ENCODE data around the gene ZNF362. TPM values are rescaled to one million over a fixed set of nuclear protein-coding genes. Genes with fewer than 3 reads are reported as not detected.

ZNF362 gene
- total RNA-seq, 1 experiment from 2014 or later, result 29.5 TPM

DNA sequence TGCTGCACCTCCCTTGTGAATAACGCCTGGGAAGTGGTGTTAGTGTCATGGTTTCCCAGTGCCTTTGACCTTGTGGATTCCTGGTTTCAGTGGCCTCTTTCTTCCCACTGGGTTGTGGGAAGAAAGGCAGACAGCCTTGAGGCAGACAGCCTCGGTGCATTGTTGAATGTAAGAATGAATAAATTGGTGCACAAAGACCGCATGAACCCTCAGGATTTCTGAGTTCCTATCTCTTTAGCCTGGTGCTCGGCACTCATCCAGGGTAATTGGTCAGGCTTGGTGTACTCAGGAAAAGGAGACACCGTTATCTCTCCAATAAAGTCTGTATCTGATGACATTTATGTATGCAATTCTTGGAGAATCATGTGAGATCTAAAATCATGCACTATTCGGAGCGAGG lies 5.1 kb downstream of the ZNF362 start:
- no TSS peak for BruUV-seq (replicated peaks)
- no peak overlapping the region for H3K27ac Mint-ChIP-seq (ENCODE audit: unreplicated experiment)
- intact Hi-C loops (cut with micrococcal nuclease; ENCODE audit: unreplicated experiment), result no loop called here
- no peak overlapping the region for H3K4me3 Mint-ChIP-seq (ENCODE audit: low read depth, unreplicated experiment)
- TF ChIP-seq, protein P1, sequence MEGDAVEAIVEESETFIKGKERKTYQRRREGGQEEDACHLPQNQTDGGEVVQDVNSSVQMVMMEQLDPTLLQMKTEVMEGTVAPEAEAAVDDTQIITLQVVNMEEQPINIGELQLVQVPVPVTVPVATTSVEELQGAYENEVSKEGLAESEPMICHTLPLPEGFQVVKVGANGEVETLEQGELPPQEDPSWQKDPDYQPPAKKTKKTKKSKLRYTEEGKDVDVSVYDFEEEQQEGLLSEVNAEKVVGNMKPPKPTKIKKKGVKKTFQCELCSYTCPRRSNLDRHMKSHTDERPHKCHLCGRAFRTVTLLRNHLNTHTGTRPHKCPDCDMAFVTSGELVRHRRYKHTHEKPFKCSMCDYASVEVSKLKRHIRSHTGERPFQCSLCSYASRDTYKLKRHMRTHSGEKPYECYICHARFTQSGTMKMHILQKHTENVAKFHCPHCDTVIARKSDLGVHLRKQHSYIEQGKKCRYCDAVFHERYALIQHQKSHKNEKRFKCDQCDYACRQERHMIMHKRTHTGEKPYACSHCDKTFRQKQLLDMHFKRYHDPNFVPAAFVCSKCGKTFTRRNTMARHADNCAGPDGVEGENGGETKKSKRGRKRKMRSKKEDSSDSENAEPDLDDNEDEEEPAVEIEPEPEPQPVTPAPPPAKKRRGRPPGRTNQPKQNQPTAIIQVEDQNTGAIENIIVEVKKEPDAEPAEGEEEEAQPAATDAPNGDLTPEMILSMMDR (IDR thresholded peaks at IDR 0.05; ENCODE audit: unreplicated experiment), result no peak
- H3K36me3 Mint-ChIP-seq (ENCODE audit: insufficient read depth, unreplicated experiment), result peaks cover 15% of the 10 kb centered on the region
- H3K27me3 Mint-ChIP-seq (ENCODE audit: unreplicated experiment), result no peaks in the 10 kb centered on the region
- peaks cover 17% of the 10 kb centered on the region for H3K4me1 Mint-ChIP-seq (ENCODE audit: low read depth, unreplicated experiment)
- no peak for DNase-seq
- H3K9me3 Mint-ChIP-seq (ENCODE audit: low read depth, unreplicated experiment), result no peaks in the 10 kb centered on the region
- CTCF ChIA-PET, result no interaction called here

DNA sequence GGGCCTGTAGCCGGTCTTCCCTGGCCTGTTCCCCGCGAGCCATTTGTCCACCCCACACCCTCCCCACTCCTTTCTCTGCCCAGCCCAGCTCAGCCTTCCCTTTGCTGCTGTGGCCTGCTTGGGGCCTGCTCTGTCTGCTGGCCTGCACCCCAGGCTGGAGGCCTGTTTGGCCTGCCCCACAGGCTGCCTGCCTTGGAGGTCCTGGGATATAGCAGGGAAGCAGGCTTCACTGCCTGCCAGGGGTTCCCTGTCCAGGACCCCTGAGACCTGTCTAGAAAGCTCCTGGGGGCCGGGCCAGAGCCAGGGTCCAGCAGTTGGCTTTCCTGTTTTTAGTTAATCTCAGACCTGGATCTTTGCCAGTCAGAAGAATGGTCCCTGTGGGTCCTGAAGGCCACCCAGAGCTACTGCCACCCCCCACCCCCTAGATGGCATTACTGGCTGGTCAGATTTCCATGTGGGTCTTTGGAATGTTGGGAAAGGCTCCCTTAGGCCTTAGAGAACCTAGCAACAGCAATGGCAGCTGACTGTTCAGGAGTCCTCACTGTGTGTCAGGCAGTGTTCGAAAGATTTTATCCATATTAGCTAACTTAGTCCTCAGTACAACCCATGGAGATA lies 7.7 kb downstream of the ZNF362 start:
- intact Hi-C loops (cut with micrococcal nuclease; ENCODE audit: unreplicated experiment), result no loop called here
- H3K27me3 Mint-ChIP-seq (ENCODE audit: unreplicated experiment), result no peaks in the 10 kb centered on the region
- H3K36me3 Mint-ChIP-seq (ENCODE audit: insufficient read depth, unreplicated experiment), result no peaks in the 10 kb centered on the region
- CTCF ChIA-PET, result interaction anchor here (1.7 kb wide), 1 partner anchor 32 kb away, joined by 3 read pairs; no protein-coding TSS in a partner anchor
- no peak overlapping the region for H3K4me3 Mint-ChIP-seq (ENCODE audit: low read depth, unreplicated experiment)
- no peak for DNase-seq
- TF ChIP-seq, protein P1 (IDR thresholded peaks at IDR 0.05; ENCODE audit: unreplicated experiment), result no peak
- no peak overlapping the region for H3K27ac Mint-ChIP-seq (ENCODE audit: unreplicated experiment)
- no TSS peak for BruUV-seq (replicated peaks)
- H3K4me1 Mint-ChIP-seq (ENCODE audit: low read depth, unreplicated experiment), result peaks cover 16% of the 10 kb centered on the region
- H3K9me3 Mint-ChIP-seq (ENCODE audit: low read depth, unreplicated experiment), result no peaks in the 10 kb centered on the region

DNA sequence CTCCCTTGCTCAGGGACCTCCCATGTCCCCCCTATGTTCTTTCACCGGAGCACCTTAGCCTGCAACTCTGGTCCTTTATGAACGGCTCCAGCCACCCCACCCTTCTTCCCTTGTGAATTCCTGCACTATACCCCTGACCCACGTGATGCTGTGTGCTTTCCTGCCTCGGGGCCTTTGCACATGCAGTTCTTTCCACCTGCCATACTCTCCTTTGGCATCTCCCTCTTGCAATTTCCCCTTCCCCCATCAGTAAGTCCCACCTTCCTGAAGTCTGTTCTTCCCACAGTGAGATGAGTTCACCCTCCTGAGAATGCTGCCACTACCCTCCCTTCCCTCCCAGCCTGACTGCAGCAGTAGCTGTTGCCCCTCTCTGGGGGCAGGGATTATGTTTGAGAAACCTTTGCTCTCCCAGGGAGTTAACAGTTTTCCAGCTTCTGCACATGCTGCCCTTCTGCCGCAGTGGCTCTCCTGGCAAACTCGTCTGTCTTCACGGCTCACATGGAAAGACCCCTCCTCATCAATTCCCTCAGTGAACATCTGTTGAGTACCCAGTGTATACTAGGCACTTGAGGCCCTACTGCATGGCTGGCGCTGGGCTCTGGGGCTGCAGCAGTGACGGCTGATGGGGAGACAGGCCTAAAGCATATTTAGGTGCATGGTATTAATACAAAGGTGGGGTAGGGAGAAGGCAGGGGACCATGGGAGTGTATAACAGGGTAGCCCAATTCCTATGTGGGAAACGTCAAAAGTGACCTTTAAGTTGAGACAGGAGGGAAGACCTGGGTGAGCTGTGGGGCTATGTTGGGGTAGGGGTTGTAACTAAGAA lies 9.7 kb downstream of the ZNF362 start:
- no peak overlapping the region for H3K4me3 Mint-ChIP-seq (ENCODE audit: low read depth, unreplicated experiment)
- no peak for DNase-seq

DNA sequence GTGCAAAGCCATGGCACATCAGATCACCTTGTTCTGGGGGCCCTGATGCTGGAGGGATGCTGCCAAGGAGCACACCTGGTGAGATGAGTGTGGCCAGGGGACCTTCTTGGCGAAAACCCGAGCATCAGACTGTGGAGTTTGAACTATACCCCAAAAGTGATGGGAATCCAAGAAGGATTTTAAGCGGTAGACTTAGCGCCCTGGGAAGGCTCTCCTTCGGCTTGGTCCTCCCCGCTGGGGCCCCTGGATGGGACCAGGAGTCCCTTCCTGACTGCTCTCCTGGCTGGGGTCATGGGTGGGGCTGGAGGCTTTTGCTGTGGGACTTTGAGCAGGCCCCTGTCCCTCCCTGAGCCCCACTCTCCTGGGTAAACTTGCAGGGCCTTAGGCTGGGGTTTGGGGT lies 10.5 kb downstream of the ZNF362 start:
- DNase-seq, result no peak
- Mint-ChIP-seq H3K9me3 (ENCODE audit: low read depth, unreplicated experiment) (no peaks in the 10 kb centered on the region), H3K4me1 (ENCODE audit: low read depth, unreplicated experiment) (no peaks in the 10 kb centered on the region), H3K27ac (ENCODE audit: unreplicated experiment) (no peak overlapping the region), H3K27me3 (ENCODE audit: unreplicated experiment) (no peaks in the 10 kb centered on the region), H3K36me3 (ENCODE audit: insufficient read depth, unreplicated experiment) (peaks cover 6% of the 10 kb centered on the region), H3K4me3 (ENCODE audit: low read depth, unreplicated experiment) (no peak overlapping the region)
- intact Hi-C loops (cut with micrococcal nuclease; ENCODE audit: unreplicated experiment), result no loop called here
- CTCF ChIA-PET, result no interaction called here
- BruUV-seq (replicated peaks), result no TSS peak
- TF ChIP-seq, protein P1 (IDR thresholded peaks at IDR 0.05; ENCODE audit: unreplicated experiment), result no peak

More for the DNA sequence above, 9.7 kb downstream of the ZNF362 start:
- H3K4me1 Mint-ChIP-seq (ENCODE audit: low read depth, unreplicated experiment), result no peaks in the 10 kb centered on the region
- TF ChIP-seq, protein P1 (IDR thresholded peaks at IDR 0.05; ENCODE audit: unreplicated experiment), result no peak
- H3K27ac Mint-ChIP-seq (ENCODE audit: unreplicated experiment), result no peak overlapping the region
- H3K36me3 Mint-ChIP-seq (ENCODE audit: insufficient read depth, unreplicated experiment), result peaks cover under 1% of the 10 kb centered on the region
- H3K27me3 Mint-ChIP-seq (ENCODE audit: unreplicated experiment), result no peaks in the 10 kb centered on the region
- intact Hi-C loops (cut with micrococcal nuclease; ENCODE audit: unreplicated experiment), result no loop called here
- H3K9me3 Mint-ChIP-seq (ENCODE audit: low read depth, unreplicated experiment), result no peaks in the 10 kb centered on the region
- no TSS peak for BruUV-seq (replicated peaks)
- CTCF ChIA-PET, result no interaction called here
